GM12878 (cell line): ENCODE data around the gene CAB39. TPM values are rescaled to one million over a fixed set of nuclear protein-coding genes. Genes with fewer than 3 reads are reported as not detected.

Source experiments
- ATAC-seq: fragments of 200-7000 bp; cut with Tn5 transposase; 3 replicates; pipeline ENCODE4 v1.9.1; 2020; ENCODE audit warnings: mild to moderate bottlenecking, moderate library complexity
- BruUV-seq: library from RNA; stranded (reverse); fragments of 400-500 nt; replicated peaks from 2 replicates; lab custom pipeline; 2021; lab: Mats Ljungman, UMichigan
- CTCF ChIA-PET: fragments of 300-600 bp; sonication (Branson Sonifier 250); formaldehyde crosslinking; extraction: SDS; loops from one replicate; lab custom pipeline; 2021; ENCODE audit warnings: inconsistent platforms; lab: Yijun Ruan, JAX
- POLR2A ChIA-PET: fragments of 350-600 bp; formaldehyde crosslinking; extraction: SDS; loops from one replicate; lab custom pipeline; 2021; ENCODE audit warnings: inconsistent platforms; lab: Charles Lee
- RAD21 ChIA-PET: fragments of 300-600 bp; sonication (Branson Sonifier 250); formaldehyde crosslinking; loops from one replicate; lab custom pipeline; 2023; ENCODE audit warnings: antibody characterized with exemption; ENCODE audit not compliant: unreplicated experiment; lab: Charles Lee
- SMC1A ChIA-PET: fragments of 300-600 bp; sonication (Branson Sonifier 250); formaldehyde crosslinking; loops from one replicate; lab custom pipeline; 2023; ENCODE audit not compliant: unreplicated experiment, uncharacterized antibody; lab: Charles Lee
- DNase-seq: peaks from one replicate; pipeline ENCODE4 v3.0.0-alpha.2; 2011; ENCODE audit warnings: low read depth, low spot score
- FAIRE-seq: peaks from 3 replicates; lab custom pipeline; 2011; peaks lifted over from hg19 to GRCh38; lab: Jason Lieb, UNC
- H2AFZ ChIP-seq: 2 replicates; pipeline ENCODE4 v1.6.0; 2011; ENCODE audit warnings: low read depth, low read length, control low read depth; ENCODE audit not compliant: control insufficient read depth
- H3K27ac ChIP-seq: 2 replicates; pipeline ENCODE4 v1.5.1; 2011; ENCODE audit warnings: control low read depth; ENCODE audit not compliant: control insufficient read depth, insufficient read depth
- H3K27me3 ChIP-seq, 2 experiments: replicated peaks in 1 of 2; 2 replicates each; pipeline versions ENCODE4 v1.6.0 to v1.6.1; 2011; ENCODE audit warnings: low read length in 1 of 2; ENCODE audit not compliant: control insufficient read depth in 2 of 2, insufficient read depth in 2 of 2
- H3K36me3 ChIP-seq, 2 experiments: 2 replicates each; pipeline ENCODE4 v1.5.1; 2011; ENCODE audit warnings: low read length in 1 of 2; ENCODE audit not compliant: control insufficient read depth in 2 of 2, insufficient read depth in 2 of 2
- H3K4me1 ChIP-seq: 2 replicates; pipeline ENCODE4 v1.6.1; 2011; ENCODE audit warnings: mild to moderate bottlenecking, low read length, moderate library complexity, mixed read lengths; ENCODE audit not compliant: control insufficient read depth, insufficient read depth
- H3K4me2 ChIP-seq: 2 replicates; pipeline ENCODE4 v1.6.0; 2011; ENCODE audit warnings: control low read depth; ENCODE audit not compliant: control insufficient read depth, insufficient read depth
- H3K4me3 ChIP-seq: fragments of 200-600 bp; sonication (generic); 2 replicates; pipeline ENCODE4 v1.5.1; 2016
- H3K79me2 ChIP-seq: 2 replicates; pipeline ENCODE4 v1.6.0; 2011; ENCODE audit warnings: low read length; ENCODE audit not compliant: control insufficient read depth, insufficient read depth
- H3K9ac ChIP-seq: 2 replicates; pipeline ENCODE4 v1.8.0; 2011; ENCODE audit warnings: low read length, control low read depth, mixed read lengths; ENCODE audit not compliant: control insufficient read depth, insufficient read depth
- H3K9me3 ChIP-seq: replicated peaks from 3 replicates; pipeline ENCODE4 v1.5.1; 2011; ENCODE audit warnings: mild to moderate bottlenecking, low read length; ENCODE audit not compliant: control insufficient read depth, insufficient read depth
- H4K20me1 ChIP-seq: 2 replicates; pipeline ENCODE4 v1.6.0; 2011; ENCODE audit not compliant: control insufficient read depth, insufficient read depth
- ATF3 ChIP-seq: IDR thresholded peaks from 2 replicates; pipeline ENCODE4 v1.6.1; 2011; ENCODE audit warnings: low read depth, mild to moderate bottlenecking, low read length, moderate library complexity, borderline replicate concordance; ENCODE audit errors: extremely low read depth
- BRCA1 ChIP-seq: IDR thresholded peaks from 2 replicates; pipeline ENCODE4 v1.6.1; 2011; ENCODE audit warnings: low read depth, low read length, improper control_type of control experiment
- EED ChIP-seq: sonication (generic); IDR thresholded peaks from 2 replicates; pipeline ENCODE4 v1.6.1; 2016; ENCODE audit warnings: antibody characterized with exemption, low read depth
- IRF4 ChIP-seq: IDR thresholded peaks from 2 replicates; pipeline ENCODE4 v1.6.1; 2011; ENCODE audit warnings: low read depth, low read length
- JUND ChIP-seq: IDR thresholded peaks from 2 replicates; pipeline ENCODE4 v1.6.1; 2012; ENCODE audit warnings: low read depth, mild to moderate bottlenecking, low read length, improper control_type of control experiment, moderate library complexity
- NBN ChIP-seq: fragments of 450-650 bp; IDR thresholded peaks from 2 replicates; pipeline ENCODE4 v1.6.1; 2016
- NR2C1 ChIP-seq: fragments of 450-650 bp; IDR thresholded peaks from 2 replicates; pipeline ENCODE4 v1.6.1; 2017; ENCODE audit warnings: antibody characterized with exemption, mild to moderate bottlenecking, moderate library complexity
- PML ChIP-seq: IDR thresholded peaks from 2 replicates; pipeline ENCODE4 v1.6.1; 2012; ENCODE audit warnings: low read length, inconsistent platforms
- RELA ChIP-seq: fragments of 450-650 bp; IDR thresholded peaks from 2 replicates; pipeline ENCODE4 v1.8.0; 2014; ENCODE audit warnings: borderline replicate concordance; ENCODE audit not compliant: partially characterized antibody
- SP1 ChIP-seq: IDR thresholded peaks from one replicate; pipeline ENCODE4 v1.6.1; 2011; ENCODE audit warnings: low read depth, low read length
- STAT3 ChIP-seq: IDR thresholded peaks from 2 replicates; pipeline ENCODE4 v1.6.1; 2011; ENCODE audit warnings: low read depth, low read length, improper control_type of control experiment
- SUPT20H ChIP-seq: IDR thresholded peaks from 2 replicates; pipeline ENCODE4 v1.6.1; 2011; ENCODE audit warnings: low read depth, mild to moderate bottlenecking, low read length, moderate library complexity, borderline replicate concordance; ENCODE audit not compliant: control insufficient read depth
- TBL1XR1 ChIP-seq: IDR thresholded peaks from 2 replicates; pipeline ENCODE4 v1.6.1; 2012; ENCODE audit warnings: low read depth, low read length, improper control_type of control experiment
- TCF12 ChIP-seq: IDR thresholded peaks from 2 replicates; pipeline ENCODE4 v1.6.1; 2011; ENCODE audit warnings: low read depth, mild to moderate bottlenecking, low read length
- ZNF207 ChIP-seq: fragments of 450-650 bp; IDR thresholded peaks from 2 replicates; pipeline ENCODE4 v1.6.1; 2014; ENCODE audit warnings: antibody characterized with exemption, mild to moderate bottlenecking, borderline replicate concordance
- ZZZ3 ChIP-seq: IDR thresholded peaks from 2 replicates; pipeline ENCODE4 v1.6.1; 2011; ENCODE audit warnings: low read depth; ENCODE audit not compliant: control insufficient read depth, insufficient read length
- WGBS: methylation state at CpG from one replicate; pipeline ENCODE4 v1.1.6; 2016; ENCODE audit warnings: low lambda C conversion rate; ENCODE audit not compliant: insufficient replicate concordance, insufficient coverage; ENCODE audit errors: missing lambda C conversion rate; 5-methylcytosine and 5-hydroxymethylcytosine counted together
- in situ Hi-C: fragments of 300-500 bp; cut with MboI; formaldehyde crosslinking; loops from 9 replicates; pipeline ENCODE4 v1.14.3; 2018; ENCODE audit warnings: mixed read lengths
- intact Hi-C: fragments of 100-400 bp; cut with micrococcal nuclease; formaldehyde crosslinking; loops from one replicate; pipeline ENCODE4 v1.14.2; 2022; ENCODE audit not compliant: unreplicated experiment
- polyA plus RNA-seq, 11 experiments: library from polyadenylated mRNA; depleted of rRNA in 4 of 11; unstranded in 6 of 11; stranded (reverse) in 5 of 11; fragments of >200 nt; fragmentation: Nextera tagmentation in 4 of 11; fragmentation: Illumina TruSeq in 1 of 11; extraction: Ambion mirVana in 4 of 11; extraction: Trizol in 1 of 11; gene quantifications; 1 replicate in 1 of 11; 2 replicates in 10 of 11; pipeline versions ENCODE4 v1.2.1 to v1.2.3, GENCODE V29; 2011 to 2016; ENCODE audit warnings: inconsistent platforms in 2 of 11, missing spikeins in 2 of 11, low read depth in 1 of 11
- total RNA-seq, 4 experiments: library from RNA; depleted of rRNA in 3 of 4; stranded (reverse); fragments of >200 nt in 3 of 4; fragmentation: Illumina TruSeq in 1 of 4; extraction: Trizol in 1 of 4; gene quantifications; 2 replicates each; pipeline versions ENCODE4 v1.2.1 to v1.2.3, GENCODE V29; 2013 to 2021
- TF ChIP-seq, protein P1 (sequence below): fragments of 450-650 bp; IDR thresholded peaks from 2 replicates; pipeline ENCODE4 v1.6.1; 2017; ENCODE audit warnings: mild to moderate bottlenecking, low read depth, inconsistent platforms; ENCODE audit not compliant: poor library complexity, severe bottlenecking

The CAB39 gene
- total and polyA plus RNA-seq, 10 of the 15 experiments (the other 5 are each of a cell fraction or from before 2014, with no cell fraction given): 13.3 to 129 (median 62.9) TPM

DNA sequence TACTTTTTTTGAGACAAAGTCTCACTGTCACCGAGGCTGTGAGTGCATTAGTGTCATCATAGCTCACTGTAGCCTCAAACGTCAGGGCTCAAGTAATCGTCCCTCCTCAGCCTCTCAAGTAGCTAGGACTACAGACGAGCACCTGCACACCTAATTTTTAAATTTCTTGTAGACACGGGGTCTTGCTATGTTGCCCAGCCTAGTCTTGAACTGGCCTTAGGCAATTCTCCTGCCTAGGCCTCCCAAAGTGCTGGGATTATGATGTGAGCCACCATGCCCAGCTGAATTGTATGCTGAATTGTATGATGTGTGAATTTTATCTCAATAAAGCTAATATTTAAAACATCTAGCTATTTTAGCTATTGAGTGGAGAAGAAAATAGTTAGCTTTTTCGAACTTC lies 18.9 kb downstream of the CAB39 start:
- no peak for FAIRE-seq
- peaks cover 10% of the 10 kb centered on the region for H3K4me1 ChIP-seq

More for the DNA sequence above, 18.9 kb downstream of the CAB39 start:
- ChIA-PET POLR2A (interaction anchor here (1.0 to 2.1 kb wide), 4 partner anchors 9 to 17 kb away, joined by 3 to 7 read pairs (median 5); no protein-coding TSS in a partner anchor), CTCF (interaction anchor here (1.0 to 3.6 kb wide), 8 partner anchors 8 to 572 kb away, joined by 3 to 12 read pairs (median 4); no protein-coding TSS in a partner anchor), SMC1A (interaction anchor here (0.6 to 2.4 kb wide), 7 partner anchors 10 to 803 kb away, joined by 3 to 18 read pairs (median 4); no protein-coding TSS in a partner anchor), RAD21 (interaction anchor here (0.6 to 1.2 kb wide), 3 partner anchors 17 to 50 kb away, joined by 3 read pairs; no protein-coding TSS in a partner anchor)
- no TSS peak for BruUV-seq
- WGBS: over 99% methylated on average over 6 of the region's 6 CpGs
- H3K9ac ChIP-seq: no peak overlapping the region
- intact Hi-C loops: no loop called here
- TF ChIP-seq ZNF207 (no peak), BRCA1 (no peak), ATF3 (no peak), EED (no peak), IRF4 (no peak), SUPT20H (no peak), STAT3 (no peak), ZZZ3 (no peak), NR2C1 (no peak), TCF12 (no peak), TBL1XR1 (no peak), SP1 (no peak), NBN (no peak), JUND (no peak), RELA (no peak), PML (no peak)
- TF ChIP-seq, protein P1, sequence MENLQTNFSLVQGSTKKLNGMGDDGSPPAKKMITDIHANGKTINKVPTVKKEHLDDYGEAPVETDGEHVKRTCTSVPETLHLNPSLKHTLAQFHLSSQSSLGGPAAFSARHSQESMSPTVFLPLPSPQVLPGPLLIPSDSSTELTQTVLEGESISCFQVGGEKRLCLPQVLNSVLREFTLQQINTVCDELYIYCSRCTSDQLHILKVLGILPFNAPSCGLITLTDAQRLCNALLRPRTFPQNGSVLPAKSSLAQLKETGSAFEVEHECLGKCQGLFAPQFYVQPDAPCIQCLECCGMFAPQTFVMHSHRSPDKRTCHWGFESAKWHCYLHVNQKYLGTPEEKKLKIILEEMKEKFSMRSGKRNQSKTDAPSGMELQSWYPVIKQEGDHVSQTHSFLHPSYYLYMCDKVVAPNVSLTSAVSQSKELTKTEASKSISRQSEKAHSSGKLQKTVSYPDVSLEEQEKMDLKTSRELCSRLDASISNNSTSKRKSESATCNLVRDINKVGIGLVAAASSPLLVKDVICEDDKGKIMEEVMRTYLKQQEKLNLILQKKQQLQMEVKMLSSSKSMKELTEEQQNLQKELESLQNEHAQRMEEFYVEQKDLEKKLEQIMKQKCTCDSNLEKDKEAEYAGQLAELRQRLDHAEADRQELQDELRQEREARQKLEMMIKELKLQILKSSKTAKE: no peak
- H3K4me3 ChIP-seq: no peak overlapping the region
- H3K27me3 ChIP-seq: no peaks in the 10 kb centered on the region
- H3K36me3 ChIP-seq: peaks cover 0 to 5% of the 10 kb centered on the region in 2 experiments; a peak in 3 of 4 replicates
- H3K27ac ChIP-seq: no peak overlapping the region
- no peak for DNase-seq
- H3K9me3 ChIP-seq: no peaks in the 10 kb centered on the region; the same call in 2 of the 3 replicates
- H3K4me2 ChIP-seq: no peak overlapping the region
- in situ Hi-C loops: no loop called here
- H4K20me1 ChIP-seq: peaks cover 4% of the 10 kb centered on the region
- no peak overlapping the region for H2AFZ ChIP-seq
- ATAC-seq: no peak
- peaks cover 66% of the 10 kb centered on the region for H3K79me2 ChIP-seq
